RWPE2 (cell line): ENCODE results near the gene SORCS2.

Experiments used
- ATAC-seq: fragments of 200-7000 bp; cut with Tn5 transposase; 3 replicates; pipeline ENCODE4 v1.9.1; 2021; ENCODE audit warnings: low read depth
- DNase-seq: peaks from one replicate; pipeline ENCODE4 v3.0.0-alpha.2; 2020; ENCODE audit warnings: low spot score
- H3K27ac ChIP-seq: fragments of 450-650 bp; 2 replicates; pipeline ENCODE4 v1.5.1; 2017; ENCODE audit warnings: mild to moderate bottlenecking; ENCODE audit not compliant: poor library complexity, severe bottlenecking
- H3K27me3 ChIP-seq: fragments of 250-450 bp; sonication (Bioruptor Pico); 2 replicates; pipeline ENCODE4 v1.5.1; 2021; ENCODE audit warnings: mild to moderate bottlenecking, moderate library complexity; ENCODE audit not compliant: insufficient read depth, poor library complexity, severe bottlenecking
- H3K36me3 ChIP-seq: fragments of 250-450 bp; sonication (Bioruptor Pico); 2 replicates; pipeline ENCODE4 v1.5.1; 2020; ENCODE audit warnings: low read depth, mild to moderate bottlenecking, moderate library complexity
- H3K4me1 ChIP-seq: fragments of 250-450 bp; sonication (Bioruptor Pico); 2 replicates; pipeline ENCODE4 v1.5.1; 2021; ENCODE audit warnings: mild to moderate bottlenecking, moderate library complexity; ENCODE audit not compliant: insufficient read depth, poor library complexity, severe bottlenecking
- H3K4me3 ChIP-seq: fragments of 250-450 bp; sonication (Bioruptor Pico); 2 replicates; pipeline ENCODE4 v1.5.1; 2021; ENCODE audit warnings: mild to moderate bottlenecking, moderate library complexity; ENCODE audit not compliant: severe bottlenecking
- H3K9me3 ChIP-seq: fragments of 250-450 bp; sonication (Bioruptor Pico); 2 replicates; pipeline ENCODE4 v1.5.1; 2021; ENCODE audit warnings: mild to moderate bottlenecking, moderate library complexity; ENCODE audit not compliant: severe bottlenecking
- TF ChIP-seq, protein P1 (sequence below): fragments of 450-650 bp; IDR thresholded peaks from one replicate; pipeline ENCODE4 v1.5.1; 2017; ENCODE audit warnings: mild to moderate bottlenecking, moderate library complexity; ENCODE audit not compliant: poor library complexity, severe bottlenecking

The SORCS2 gene

DNA sequence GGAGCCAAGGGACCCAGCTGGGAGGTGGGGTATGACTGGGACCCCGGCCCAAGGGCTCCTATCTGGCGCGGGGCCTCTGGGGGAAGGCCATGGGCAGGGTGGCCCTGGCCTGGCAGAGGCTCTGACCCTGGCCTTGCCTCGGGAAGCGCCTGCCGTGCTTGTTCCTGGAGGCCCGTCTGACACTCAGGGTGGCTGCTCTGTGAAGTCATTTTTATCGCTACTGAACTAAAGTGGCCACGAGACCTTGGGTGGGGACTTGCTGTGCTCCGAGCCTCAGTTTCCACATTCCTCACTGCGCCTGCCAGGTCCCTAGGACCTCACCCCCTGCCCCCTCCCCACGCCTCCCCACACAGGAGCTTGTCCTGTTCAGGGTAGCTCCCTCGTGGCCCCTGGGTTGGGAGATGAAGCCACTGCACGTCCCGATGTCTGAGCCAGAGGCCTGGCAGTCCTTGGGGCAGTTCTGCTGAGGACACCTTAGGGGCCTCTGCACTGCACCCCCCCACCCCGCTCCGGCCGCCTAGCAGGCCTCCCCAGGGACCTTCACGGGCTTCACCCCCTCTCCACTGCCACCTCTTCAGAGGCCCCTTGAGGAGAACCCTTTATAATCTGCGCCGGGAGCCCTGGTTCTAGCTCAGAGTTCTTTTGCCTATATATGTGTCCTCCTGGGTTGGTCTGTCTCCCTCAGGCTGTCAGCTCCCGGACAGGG lies 639 bp upstream of the SORCS2 start:
- H3K4me1 ChIP-seq = no peaks in the 10 kb centered on the region
- no peak overlapping the region for H3K27ac ChIP-seq
- no peaks in the 10 kb centered on the region for H3K9me3 ChIP-seq
- ATAC-seq = peak; percentile 17; the same call in 2 of the 3 replicates
- TF ChIP-seq, protein P1, sequence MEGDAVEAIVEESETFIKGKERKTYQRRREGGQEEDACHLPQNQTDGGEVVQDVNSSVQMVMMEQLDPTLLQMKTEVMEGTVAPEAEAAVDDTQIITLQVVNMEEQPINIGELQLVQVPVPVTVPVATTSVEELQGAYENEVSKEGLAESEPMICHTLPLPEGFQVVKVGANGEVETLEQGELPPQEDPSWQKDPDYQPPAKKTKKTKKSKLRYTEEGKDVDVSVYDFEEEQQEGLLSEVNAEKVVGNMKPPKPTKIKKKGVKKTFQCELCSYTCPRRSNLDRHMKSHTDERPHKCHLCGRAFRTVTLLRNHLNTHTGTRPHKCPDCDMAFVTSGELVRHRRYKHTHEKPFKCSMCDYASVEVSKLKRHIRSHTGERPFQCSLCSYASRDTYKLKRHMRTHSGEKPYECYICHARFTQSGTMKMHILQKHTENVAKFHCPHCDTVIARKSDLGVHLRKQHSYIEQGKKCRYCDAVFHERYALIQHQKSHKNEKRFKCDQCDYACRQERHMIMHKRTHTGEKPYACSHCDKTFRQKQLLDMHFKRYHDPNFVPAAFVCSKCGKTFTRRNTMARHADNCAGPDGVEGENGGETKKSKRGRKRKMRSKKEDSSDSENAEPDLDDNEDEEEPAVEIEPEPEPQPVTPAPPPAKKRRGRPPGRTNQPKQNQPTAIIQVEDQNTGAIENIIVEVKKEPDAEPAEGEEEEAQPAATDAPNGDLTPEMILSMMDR = no peak
- no peaks in the 10 kb centered on the region for H3K36me3 ChIP-seq
- H3K27me3 ChIP-seq = peaks cover 32% of the 10 kb centered on the region
- no peak for DNase-seq
- H3K4me3 ChIP-seq = peak overlapping the region; percentile 64

DNA sequence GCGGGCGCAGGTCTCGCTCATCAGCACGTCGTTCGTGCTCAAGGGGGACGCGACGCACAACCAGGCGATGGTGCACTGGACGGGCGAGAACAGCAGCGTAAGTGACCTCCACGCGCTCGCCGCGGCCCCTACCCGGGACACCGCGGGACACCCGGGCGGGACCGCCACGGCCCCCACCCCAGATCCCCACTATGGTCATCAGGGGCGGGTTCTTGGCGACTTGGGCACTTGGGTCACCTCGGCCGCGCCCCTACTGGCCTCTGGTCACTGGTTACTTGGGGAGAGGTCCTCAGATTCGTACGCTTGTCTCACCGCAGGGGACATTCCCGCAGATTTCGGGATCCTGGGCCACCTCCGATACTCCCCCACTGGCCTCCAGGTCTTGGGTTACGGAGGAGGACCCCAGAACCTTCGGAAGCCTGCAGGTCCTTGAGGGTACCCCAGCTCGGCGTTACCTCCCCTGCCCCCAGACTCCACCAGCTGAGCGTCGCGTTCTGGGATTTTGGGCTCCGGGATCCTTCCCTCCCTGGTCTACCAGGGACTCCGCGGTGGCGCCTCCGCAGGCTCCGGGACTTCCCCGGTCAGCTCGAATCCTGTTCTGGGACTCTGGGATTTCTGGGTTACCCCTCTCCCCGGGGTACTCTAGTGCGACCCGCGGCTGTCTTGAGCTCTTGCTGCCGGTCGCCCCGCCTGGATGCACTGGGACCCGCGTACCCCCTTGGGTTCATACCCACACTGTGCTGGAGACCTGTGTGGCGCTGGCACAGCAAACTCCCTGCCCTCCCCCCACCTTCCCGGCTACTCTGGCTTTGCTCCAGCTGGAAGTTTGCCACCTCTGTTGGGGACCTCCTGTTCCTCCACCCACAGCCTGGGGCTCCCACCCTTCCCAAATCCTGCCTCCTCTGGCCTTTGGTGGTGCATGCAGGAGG lies 956 bp downstream of the SORCS2 start:
- Histone ChIP-seq H3K9me3 (no peaks in the 10 kb centered on the region), H3K27me3 (peaks cover 29% of the 10 kb centered on the region), H3K36me3 (no peaks in the 10 kb centered on the region), H3K4me3 (peak overlapping the region; percentile 64), H3K27ac (no peak overlapping the region), H3K4me1 (no peaks in the 10 kb centered on the region)
- DNase-seq (no peak), ATAC-seq (no peak)
- TF ChIP-seq, protein P1 = no peak

DNA sequence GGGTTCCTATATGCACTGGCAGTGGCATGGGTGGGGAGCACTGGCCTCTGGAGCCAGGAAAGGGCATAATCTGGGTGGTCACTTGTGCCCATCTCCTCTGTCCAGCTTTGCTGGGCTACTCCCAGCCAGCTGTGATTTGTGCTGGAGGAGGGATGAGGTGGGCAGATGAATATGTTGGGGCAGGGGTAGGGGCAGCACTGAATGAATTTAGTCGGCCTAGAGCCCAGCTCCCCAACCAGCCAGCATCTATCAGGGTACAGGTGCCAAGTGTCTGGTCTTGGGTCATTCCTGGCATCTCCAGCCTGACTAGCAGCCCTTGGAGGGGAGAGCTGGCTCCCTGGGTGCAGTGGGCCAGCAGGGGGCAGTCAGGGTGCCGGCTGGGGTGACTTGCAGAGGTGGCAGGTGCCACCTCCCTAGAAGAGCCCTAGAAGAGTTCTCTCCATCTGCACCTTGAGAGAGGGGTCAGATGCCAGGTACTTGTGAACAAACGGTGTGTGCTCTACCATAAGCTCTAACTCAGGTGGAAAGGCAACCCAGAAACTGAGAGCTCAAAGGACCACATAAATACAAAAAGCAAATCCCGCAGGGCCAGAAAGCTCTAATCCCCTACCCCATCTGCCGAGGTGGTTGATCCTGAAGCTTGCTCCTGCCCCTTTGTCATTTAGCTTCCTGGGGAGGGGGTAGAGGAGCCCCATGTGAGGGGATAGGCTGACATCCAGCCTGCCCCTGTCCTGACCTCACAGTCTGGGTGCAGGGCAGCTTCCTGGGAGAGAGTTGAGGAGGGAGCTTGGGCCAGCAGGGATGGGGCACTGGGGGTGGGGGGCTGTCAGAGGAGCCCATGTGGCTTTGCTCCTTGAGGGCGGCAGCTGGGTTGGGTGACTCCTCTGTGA lies 2.2 kb downstream of the SORCS2 start:
- Histone ChIP-seq H3K9me3 (no peaks in the 10 kb centered on the region), H3K27me3 (peaks cover 24% of the 10 kb centered on the region), H3K4me3 (no peak overlapping the region), H3K27ac (no peak overlapping the region), H3K36me3 (no peaks in the 10 kb centered on the region), H3K4me1 (no peaks in the 10 kb centered on the region)
- ATAC-seq (no peak), DNase-seq (no peak)
- TF ChIP-seq, protein P1 = peak; percentile 32

DNA sequence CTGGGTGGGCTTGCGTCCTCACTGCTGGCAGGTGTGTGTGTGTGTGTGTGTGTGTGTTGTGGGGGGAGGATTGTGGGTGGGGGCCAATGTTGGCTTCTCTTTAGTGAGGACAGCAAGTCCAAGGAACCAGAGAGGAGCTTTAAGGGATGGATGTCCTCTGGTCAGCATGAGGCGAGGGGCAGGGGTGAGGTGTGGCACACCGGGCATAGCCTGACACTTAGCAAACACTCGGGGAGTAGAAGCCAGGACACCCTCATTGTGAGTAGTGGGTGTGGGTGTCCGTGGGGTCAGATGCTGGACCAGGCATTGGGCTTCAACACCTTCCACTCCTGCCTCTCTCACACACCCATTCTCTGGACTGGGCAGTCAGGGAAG lies 2.8 kb downstream of the SORCS2 start:
- no peak for DNase-seq
- no peak for ATAC-seq
- Histone ChIP-seq H3K27ac (no peak overlapping the region), H3K36me3 (no peaks in the 10 kb centered on the region), H3K4me1 (no peaks in the 10 kb centered on the region), H3K4me3 (no peak overlapping the region), H3K27me3 (peaks cover 18% of the 10 kb centered on the region), H3K9me3 (no peaks in the 10 kb centered on the region)
- TF ChIP-seq, protein P1 = no peak
